CD4-positive, alpha-beta T cell treated with Interleukin-15 for 1 hour (primary cell): ENCODE data around the gene YY2.

ENCODE experiments used
- DNase-seq: peaks from one replicate; pipeline ENCODE4 v3.0.0-alpha.2; 2020

Gene YY2

GRCh38 chrX:21875013-21875412 is 19.2 kb downstream of the YY2 start:
- DNase-seq = no peak

DNA sequence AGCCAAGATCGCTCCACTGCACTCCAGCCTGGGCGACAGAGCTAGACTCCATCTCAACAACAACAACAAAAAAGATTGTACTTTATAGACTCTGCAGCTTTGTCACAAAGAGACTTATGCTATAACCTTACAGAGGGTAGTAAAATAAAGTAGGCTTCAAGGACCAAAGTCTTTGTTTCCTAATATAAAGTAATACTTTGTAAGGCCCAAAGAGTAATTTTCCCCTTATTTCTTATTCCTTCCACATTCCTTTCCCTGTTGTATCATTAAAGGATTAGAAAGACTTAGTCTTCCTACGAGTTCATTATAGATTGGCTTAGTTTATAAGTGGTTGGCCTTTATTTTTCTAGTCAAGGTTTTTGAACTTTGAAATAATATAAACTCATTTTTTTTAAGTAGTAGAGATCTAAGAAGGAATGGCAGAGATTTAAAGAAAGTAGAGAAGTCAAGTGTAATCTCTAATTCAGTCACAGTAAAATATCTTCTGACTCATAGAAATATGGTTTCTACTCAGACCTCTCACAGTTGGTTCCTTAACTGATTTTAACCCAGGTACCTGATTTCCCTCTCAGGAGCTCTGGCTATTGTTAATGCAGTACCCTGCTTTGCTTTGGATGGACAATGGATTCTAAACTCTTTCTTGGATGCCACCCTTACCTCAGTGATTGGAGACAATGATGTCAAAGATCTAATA is 26.2 kb downstream of the YY2 start:
- DNase-seq = no peak

DNA sequence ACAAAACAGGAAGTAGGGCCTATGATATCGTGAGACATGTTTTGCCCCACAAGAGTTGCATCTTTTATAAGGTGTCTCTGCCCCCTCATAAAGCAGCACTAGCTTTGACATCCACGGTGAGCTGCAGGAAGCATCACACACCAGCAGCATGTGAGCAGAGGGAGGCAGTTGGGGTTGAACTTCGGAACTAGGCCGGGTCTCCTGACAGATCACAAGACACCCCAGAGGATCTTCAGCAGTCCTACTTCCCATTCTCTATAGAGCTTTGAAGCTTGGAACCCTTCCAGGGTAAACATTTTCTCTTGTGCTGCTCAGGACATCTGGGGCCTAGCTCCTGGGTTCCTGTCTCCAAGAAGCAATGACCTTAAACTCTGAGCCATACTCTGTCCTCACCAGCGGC is 27.5 kb downstream of the YY2 start:
- DNase-seq = no peak

DNA sequence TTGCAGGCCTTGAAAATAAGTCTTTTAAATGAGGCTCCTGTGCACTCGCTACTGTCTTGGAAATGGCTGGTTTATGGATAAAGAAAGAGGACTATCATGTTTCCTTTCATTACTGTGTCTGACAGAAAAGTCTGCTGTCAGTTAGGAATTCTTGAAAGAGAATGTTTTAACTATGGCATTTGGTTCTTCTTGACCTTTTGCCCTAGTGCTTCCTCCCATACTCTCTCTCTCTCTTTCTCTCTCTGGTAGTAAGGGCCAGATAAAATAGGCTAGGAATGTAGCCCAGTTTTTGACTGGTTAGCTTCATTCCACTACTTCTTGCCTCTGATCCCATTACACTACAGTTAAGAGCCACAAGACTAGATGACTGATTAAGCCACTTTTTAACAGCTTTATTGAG is 29.8 kb downstream of the YY2 start:
- DNase-seq = no peak

- no peak for DNase-seq
Measured at GRCh38 chrX:21905313-21905712, 49.5 kb downstream of the YY2 start.

GRCh38 chrX:21905953-21906352 is 50.2 kb downstream of the YY2 start:
- no peak for DNase-seq

DNA sequence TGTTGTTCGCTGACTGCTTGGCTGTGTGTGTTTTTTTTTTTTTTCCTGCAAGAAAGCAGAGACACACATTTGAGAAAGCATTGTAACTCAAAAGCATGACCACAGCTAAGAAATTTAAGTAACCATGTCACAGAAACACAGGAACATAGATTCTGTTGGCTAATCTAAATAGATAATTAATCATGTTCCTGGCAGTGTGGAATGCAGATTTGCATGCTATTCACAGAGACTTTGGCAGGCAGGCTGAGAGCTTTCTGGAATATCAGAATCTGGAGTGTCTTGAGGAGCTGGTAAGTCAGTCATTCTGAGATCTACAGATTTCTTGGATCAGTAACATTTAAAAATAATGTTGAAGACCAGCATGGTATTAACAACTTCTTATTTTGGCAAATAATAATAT is 51.5 kb downstream of the YY2 start:
- no peak for DNase-seq
